ENCODE measurements around the gene KRT2.

The KRT2 gene

DNA sequence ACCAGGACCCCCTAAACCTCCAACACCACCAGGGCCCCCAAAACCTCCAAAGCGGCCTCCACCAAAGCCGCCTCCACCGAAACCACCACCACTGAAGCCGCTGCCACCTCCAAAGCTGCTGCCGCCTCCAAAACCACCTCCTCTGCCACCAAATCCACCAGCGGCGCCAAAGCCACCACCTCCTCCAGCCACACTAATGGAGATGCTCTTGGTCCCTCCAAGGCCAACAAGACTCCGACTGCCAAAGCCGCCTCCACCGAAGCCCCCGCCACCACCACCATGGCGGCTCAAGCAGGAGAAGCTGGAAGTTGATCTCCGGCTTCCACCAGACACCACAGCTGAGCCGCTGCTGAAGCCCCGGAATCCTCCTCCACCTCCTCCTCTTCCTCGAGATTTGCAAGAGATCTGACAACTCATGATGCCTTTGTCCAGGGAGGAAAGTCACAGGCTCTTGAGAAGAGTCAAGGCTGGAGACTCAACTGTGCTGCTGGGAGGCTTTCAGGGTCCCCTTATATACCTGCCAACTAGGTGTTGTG, at the start of gene KRT2:
TSS of gene KRT2 (minus strand) at position 486 of the 536 bp plus-strand sequence. CDS start at position 417, 69 bp downstream.
- no peak for DNase-seq

DNA sequence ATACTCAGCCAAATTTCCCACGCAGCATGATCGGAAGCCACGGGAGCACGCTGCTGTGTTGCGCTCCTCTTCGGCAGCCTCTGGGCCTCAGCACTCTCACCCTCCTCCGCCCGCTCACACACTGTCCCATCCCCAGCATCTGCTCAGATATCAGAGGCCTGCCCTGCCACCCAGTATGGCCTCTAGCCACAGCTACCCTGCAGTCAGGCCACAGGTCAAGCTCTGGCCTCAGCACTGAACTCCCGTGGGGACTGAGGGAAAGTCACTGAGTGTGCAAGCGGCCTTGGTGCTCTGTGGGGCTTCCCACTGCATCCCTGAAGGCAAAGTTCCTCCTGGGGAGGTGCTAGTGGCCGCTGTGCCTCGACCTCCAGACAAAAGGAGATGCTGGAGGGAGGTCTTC, 49.3 kb upstream of the KRT2 start:
- DNase-seq: no peak

DNA sequence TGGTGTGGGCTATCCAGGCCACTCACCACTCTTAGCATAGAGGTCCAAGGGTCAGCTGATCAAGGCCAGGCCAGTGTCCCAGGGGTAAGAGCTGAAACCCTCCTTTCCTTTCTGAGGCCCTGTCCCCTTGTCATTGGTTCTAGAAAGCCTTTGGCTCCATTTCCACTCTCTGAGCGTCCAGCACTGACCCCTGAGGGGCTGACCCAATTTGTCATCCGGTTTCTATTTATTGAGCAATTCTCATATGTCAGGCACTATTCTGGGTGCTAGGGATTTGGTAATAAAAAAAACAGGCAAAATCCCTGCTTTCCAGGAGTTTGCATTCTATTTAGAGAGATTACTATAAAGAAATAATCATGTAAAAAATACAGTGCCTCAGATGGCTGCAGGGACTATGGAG, 47.9 kb upstream of the KRT2 start:
- no peak for DNase-seq

DNA sequence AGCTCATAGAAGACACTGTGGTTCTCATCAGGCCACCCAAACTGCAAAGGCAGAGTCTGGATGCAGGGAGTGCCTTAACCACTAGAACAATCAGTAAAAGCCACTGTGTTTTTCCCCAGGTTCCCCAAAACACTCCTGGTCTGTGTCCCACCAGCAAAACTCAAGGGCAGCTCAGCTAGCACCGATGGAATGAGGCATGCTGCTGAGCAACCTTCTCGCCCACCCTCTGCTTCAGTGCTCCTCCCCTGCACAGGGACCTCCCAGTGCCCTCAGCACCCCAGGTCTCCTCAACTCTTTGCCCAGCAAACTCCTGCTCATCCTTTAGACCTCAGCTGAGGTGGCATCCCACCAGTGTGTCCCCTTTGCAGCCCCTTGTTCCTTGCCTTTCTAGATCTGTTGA, 47.4 kb upstream of the KRT2 start:
- DNase-seq: no peak

DNA sequence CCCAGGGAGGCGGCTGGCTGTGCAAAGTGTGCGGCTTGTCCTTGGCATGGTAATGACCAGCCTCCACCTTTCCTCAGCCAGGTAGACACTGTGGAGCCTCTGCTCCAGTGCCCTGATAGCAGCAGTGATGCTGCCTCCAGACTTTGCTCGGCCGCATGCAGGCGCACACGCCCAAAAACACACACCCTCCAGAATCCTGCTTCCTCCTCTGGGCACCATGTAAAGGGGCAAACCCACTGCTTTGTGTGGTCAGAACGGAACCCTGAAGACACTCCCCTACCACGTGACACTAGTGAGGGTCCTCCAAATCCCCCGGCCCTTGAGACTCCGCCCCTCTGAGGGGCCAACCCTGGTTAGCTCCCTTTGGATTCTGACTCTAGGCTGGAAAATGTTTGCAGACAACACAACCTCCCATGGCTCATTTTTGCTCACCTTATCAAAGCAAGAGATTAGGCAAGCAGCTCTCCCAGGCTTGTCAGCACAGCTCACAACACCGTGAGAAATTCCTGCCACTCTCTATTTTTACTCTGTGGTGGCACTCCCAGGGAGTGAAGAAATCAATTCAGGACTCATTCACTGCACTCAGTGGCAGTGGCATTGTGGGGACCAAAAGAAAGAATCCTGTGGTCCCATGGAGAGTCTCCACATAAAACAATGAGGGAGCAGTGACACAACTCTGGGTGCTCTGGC, 46.8 kb upstream of the KRT2 start:
- no peak for DNase-seq

DNA sequence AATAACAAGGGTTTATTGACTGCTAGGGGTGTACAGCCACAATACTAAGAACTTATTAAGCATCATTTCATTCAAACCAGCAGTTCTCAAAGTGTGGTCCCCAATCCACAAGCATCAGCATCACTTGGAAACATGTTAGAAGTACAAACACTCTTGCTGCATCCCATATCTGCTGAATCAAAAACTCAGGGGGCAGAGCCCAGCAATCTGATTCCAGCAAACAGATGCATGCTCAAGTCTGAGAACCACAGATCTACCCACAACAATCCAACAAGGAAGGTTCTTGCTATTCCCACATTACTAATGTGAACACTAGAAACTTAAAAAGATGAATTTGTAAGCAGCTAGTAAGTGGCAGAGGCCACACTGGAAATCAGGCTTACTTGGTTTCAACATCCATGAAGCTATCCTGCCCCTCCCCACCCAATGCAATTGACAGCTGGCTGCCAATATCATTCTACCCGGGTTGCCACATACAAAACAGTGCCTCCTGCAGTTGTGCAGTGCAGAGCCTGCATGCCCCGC, 45.1 kb upstream of the KRT2 start:
- no peak for DNase-seq

DNA sequence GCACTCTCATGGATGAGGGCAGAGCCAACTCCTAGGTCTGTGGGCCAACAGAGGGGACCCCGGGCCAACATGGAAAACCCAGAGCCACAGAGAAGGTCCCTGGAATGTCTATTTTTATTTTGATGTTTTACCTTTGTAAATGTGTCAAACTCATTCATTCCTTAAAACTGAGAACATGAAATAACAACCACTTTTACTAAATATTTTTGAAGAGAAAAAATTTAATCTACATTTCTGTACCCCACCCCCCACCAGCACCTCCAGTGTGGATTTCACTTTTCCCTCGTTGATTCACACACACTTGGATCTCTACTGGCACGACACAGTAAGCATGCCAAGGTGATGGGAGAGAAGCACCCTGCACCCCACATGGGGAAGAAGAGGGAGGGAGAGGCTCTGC, 44.6 kb upstream of the KRT2 start:
- no peak for DNase-seq

DNA sequence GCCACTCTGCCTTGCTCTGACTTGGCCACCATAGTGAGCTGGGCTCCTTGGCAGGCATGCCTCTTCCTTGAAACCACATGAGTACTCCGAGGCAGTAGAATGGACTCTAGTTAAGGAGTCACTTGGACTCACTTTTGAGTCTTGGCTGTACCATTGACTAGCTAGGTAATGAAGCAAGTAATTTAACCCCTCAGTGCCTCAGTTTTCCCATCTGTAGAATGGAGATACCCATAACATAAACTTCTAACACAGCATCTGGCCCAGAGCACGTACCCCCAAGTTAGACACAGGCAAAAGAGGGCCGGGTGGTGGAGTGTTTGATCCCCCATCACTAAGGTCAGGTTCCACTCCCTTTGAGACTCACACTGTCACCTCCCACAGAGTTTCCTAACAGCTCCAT, 43.0 kb upstream of the KRT2 start:
- no peak for DNase-seq

DNA sequence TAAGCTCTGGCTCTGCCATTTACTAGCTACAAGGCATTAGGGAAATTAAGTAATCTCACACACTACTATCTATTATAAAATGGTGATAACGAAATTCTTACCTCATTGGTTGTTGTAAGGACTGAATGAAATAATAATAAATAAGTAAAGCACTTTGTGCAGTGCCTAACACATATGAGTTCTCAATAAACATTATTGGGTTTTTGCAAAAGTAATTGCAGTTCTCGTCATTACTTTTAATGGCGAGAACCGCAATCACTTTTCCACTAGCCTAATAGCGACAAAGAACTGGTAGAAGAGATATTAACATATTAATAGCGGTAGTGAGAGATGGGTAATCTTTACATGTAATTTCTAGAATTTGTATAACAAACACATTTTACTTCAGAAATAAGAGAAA, 42.1 kb upstream of the KRT2 start:
- no peak for DNase-seq

DNA sequence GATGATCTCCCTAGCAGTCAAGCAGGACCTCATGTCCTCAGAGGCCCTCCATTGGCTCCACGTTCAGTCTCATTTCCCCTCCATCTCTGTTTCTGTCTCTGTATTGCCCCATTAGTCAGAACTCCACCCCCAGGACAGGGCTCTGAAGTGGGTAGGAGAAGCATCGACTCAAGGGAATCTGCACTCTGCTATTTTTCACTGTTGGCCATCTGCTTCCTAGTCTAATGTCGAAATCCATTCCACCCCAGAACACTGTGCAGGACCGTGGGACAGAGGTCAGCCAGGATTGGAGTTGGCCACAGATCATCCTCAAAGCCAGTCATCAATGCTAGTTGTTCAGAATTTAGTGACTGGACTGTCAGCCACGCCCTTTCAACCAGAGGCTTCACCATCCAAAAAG, 41.2 kb upstream of the KRT2 start:
- DNase-seq: no peak

DNA sequence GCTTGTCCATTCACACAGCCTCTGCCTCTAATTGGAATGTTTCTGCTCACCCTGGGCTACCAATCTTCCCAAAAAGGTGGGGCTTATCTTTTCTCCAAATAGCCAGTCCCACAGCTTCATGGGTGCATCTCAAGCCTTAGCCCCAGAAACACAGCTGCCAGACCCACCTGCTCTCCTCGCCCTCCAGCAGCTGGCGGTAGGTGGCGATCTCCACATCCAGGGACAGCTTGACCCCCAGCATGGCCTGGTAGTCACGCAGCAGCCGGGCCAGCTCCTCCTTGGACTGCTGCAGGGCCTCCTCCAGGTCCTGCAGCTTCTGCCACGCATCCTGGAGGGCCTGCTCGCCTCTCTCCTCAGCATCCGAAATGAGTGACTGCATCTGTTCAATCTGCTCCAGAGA, 40.2 kb upstream of the KRT2 start:
- DNase-seq: no peak

DNA sequence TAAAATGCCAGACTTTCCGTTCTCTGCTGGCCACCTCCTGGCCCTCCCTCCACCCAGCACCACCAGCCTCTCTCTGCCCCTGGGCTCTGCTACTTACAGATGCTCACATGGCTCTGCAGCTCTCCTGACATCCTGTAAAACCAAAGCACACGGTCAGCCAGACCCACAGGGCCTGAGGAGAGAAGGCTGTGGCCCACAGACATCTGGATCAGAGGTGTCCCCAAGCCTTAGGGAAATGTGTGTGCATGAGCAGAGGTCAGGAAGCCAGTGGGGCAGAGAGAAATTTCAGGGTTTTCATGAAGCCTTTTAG, 39.8 kb upstream of the KRT2 start:
- DNase-seq: no peak

DNA sequence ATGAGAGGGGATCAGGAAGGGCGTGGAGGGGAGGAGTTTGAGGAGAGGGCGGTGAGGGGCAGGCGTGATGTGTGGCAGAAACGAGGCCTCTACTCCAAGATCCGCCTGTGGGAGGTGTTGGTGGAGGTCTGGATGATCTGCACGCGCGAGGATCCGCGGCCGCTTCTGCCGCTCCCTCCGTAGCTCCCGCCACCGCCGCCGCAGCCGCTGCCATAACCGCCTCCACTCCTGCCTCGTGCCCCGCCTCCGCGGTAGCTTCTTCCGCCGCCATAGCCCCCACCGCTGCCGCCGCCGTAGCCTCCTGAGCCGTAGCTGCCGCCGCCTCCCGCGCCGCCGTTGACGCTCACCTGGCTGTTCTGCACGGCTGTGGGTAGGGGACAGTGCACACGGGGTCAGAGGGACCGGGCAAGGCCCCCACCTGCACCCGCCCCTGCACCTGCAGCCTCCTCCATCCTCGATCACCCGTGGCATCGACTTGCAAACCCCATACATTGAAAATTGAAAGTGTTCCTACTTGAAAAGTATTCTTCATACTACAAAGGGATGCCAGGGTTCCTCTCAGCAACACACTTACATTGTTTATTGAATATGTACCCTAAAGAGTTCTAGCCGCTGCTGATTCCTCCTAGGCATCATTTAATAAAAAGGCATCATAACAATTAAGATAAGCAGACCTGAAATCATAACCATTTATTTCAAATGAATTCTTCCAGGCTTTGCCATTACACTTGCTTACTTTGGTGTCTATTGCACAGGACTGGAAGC, 39.2 kb upstream of the KRT2 start:
- DNase-seq: peak; percentile 43

DNA sequence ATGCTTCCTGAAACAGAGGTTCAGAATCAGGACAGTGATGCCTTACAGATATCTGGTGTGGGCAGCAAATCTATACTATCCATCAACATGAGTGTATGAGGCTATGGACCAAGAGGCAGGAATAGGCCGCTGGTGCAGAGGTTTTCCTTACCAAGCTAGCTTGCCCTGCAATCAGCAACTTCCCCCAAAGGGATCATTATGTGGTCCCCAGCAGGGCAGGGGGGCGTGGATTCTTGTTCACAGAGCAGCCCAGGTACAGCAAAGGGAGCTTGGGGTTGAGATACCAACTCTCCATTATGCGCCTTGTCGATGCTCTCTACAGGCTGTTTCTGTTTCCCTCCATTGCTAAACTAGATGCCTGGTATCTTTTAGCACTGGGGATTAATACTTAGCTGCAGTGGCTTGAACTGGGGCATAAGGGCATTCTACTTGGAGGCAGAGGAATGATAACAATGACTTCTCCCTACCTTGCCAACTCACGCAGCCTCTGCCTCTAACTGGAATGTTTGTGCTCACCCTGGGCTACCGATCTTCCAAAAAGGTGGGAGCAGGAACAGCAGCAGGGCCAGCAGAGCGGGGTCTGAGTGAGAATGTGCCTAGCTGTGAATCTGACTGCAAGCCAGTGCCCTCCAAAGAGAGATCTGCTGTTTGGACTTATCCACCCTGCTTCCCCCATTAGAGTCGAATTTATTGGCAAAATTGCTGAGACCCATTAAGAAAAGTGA, 38.5 kb upstream of the KRT2 start:
- no peak for DNase-seq

DNA sequence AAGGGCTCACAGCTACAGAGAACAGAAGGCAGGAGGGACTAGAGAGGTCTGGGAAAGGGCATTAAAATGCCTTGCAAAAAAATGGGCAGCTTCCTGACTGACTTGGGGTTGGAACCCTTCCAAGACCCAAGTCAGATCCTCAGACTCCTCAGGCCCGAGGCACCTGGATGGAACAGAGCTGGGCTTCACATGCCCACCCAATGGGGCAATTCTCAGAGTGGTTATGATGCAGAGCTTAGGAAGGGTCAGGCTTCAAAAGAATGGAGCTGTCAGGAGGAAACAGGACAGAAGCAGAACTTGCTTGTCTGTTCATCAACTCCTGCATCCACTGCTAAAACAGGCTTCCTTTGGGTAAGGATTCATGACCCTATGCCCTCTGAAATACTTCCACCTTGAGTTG, 37.9 kb upstream of the KRT2 start:
- DNase-seq: no peak

DNA sequence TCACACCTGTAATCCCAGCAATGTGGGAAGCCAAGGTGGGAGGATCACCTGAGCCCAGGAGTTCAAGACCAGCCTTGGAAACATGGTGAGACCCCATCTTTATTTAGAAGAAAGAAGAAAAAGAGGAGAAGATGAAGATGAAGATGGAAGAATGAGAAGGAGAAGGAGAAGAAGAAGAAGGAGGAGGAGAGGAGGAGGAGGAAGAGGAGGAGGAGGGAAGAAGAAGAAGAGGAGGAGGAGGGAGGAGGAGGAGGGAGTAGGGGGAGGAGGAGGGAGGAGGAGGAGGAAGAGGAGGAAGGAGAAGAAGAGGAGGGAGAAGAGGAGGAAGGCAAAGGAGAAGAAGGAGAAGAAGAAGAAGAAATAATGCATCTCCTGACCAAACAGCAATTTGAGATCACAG, 37.2 kb upstream of the KRT2 start:
- DNase-seq: no peak

DNA sequence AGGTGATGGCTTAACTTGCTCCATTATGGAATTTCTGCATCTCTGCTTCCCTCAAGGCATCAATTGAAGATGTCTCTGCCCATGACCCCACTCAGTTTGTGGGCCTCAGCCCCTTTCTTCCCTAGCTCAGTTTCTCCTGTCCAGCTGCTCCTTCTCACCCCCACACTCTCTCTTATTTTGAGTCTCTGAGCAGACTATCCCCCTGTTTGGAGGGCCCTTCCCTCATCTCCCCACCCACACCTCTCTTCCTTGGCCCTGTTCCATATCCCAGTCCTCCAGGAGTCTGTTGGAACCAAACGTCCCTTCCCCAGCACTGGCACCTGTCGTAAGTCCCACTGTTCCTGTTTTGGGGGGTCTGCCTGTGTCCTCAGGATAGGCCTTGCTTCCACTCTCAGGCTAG, 36.5 kb upstream of the KRT2 start:
- DNase-seq: no peak

DNA sequence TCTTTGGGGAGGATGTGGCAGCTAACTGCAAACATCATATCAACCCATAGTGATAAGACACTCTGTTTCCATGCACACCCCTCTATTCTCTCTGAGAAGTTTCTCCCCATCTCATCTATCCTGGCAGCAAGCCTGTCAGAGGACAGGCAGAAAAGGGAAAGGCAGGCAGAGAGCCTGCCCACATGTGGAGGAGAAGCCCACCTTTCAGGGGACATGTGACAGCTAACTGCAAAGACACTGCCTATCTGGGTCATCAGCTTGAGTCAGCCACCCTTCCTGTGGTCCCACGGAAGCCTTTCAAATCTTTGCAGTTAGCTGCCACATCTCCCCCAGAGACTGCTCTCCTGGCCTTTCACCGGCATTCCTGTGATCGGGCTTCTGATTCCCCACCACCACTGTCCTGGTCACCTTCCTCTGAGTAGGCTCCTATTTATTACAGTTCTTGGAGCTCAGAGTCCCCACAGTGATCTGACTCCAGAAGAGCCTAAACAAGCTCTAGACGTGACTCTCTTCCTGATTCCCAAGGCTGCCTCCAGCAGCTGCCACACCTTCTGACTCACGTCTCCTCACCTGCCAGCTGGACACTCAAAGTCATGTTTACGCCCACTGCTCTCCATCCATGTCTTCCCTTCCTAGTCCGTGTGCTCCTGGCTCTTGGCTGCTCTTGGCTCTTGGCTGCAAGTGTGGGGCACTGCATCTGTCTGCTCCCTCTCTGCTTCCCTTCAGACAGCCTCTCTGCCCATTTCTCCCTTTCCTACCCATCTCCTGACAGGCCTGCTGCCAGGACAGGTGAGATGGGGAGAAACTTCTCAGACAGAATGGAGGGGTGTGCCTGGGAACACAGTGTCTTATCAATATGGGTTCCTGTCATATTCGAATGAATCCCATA, 35.7 kb upstream of the KRT2 start:
- no peak for DNase-seq

DNA sequence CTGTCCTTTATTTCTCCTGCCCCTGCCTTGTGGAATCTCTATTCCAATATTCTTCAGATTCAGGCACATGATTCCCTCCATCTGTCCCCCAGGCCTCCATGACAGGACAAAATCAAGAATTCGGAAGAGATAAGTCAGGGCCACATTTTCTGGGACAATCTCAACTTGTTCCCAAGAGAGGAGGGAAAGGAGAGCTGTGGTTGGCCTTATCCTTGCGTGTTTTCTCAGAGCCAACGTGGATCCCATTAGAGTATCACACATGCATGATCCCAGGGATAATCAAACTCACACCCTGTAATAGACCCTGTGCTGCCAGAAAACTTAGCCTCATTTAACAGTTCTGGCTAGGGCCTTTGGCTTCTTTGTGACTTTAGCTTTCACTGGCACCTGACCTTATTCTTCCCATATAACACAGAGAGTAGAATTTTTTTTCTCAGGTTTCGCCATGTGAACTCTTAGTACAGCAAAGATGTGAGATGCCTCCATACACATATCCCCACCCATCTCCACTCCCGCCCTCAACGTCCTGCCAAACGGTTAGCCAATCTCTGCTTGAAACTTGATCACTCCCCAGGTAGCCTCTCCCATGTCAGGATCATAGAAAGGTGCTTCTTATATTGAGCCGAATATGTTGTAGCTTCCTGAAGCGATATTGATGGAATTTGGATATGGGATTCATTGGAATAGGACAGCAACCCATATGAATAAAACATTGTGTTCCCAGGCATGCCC, 34.9 kb upstream of the KRT2 start:
- no peak for DNase-seq

DNA sequence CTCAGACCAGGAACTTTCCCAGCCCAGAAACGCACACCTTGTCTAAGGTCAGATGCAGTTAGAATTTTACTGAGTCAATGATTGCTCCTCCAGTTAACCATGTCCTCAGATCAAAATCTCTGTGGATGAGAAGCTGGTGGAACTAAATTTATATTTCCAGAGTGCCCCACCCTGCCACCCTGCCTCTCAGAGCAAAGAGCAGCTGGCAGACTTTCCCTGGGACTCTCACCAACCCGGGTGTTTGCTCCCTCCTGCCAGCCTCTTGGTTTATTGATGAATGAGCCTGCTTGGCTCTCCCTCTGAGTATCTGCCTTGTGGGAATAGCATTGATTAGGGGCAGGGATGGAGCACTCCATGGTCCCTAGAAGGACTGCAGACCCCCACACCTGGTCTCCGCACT, 34.1 kb upstream of the KRT2 start:
- DNase-seq: no peak

DNA sequence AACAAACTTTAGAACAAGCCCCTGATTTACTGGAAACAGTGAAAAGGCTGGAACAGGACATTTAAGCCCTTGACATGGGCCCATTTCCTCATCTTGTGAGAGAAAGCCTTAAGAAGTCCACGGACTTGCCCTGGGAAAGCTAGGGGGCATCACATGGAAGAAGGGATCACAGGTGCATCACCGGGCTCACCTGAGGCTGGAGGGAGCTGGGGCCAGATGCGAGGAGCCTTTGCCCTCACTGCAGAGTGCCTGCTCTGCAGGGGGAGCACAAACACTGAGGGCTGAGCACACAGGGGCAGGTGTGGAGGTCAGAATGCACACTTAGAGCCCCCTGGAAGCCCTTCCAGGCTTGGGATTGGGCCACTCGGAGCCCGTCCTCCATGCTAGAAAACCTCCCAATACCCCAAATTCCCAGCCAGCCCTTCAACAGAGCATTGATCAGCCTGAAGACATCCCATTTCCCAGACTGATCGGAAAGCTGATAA, 33.4 kb upstream of the KRT2 start:
- no peak for DNase-seq

DNA sequence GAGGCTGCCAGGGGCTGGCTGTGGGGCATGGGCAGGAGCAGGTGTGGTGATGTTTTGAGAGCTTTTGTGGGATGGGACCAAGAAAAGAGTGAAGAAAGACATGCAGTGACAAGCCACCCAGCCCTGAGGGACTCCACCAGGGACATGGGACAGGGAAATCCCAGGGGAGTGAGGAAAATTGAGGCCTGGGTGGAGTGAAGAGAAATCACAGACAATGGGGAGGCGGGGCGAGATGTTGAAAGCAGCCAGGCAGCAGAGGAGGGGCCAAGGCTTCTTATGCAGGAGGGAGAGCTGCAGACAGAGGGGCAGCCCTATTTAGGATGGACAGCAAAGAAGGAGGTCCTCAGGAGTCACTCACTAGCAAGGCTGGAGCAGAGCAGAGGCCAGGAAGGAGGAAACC, 32.4 kb upstream of the KRT2 start:
- no peak for DNase-seq
